Glutamatergic neuron (in vitro differentiated cells): ENCODE measurements around the gene RTN4. TPM values are rescaled to one million over a fixed set of nuclear protein-coding genes. Genes with fewer than 3 reads are reported as not detected.

Source experiments
- DNase-seq: peaks from one replicate; pipeline ENCODE4 v3.0.0; 2022
- H3K27ac Mint-ChIP-seq: one replicate; pipeline ENCODE4 v1.8.0; 2020; ENCODE audit warnings: mild to moderate bottlenecking, mixed read lengths, inconsistent platforms; ENCODE audit not compliant: unreplicated experiment
- H3K27me3 Mint-ChIP-seq: one replicate; pipeline ENCODE4 v1.8.0; 2020; ENCODE audit warnings: mild to moderate bottlenecking, moderate library complexity, mixed read lengths, inconsistent platforms; ENCODE audit not compliant: unreplicated experiment
- H3K36me3 Mint-ChIP-seq: one replicate; pipeline ENCODE4 v1.8.0; 2020; ENCODE audit warnings: mild to moderate bottlenecking, mixed read lengths, inconsistent platforms; ENCODE audit not compliant: unreplicated experiment
- H3K4me1 Mint-ChIP-seq: one replicate; pipeline ENCODE4 v1.8.0; 2020; ENCODE audit warnings: mild to moderate bottlenecking, low read depth, mixed read lengths, inconsistent platforms; ENCODE audit not compliant: unreplicated experiment
- H3K4me3 Mint-ChIP-seq: one replicate; pipeline ENCODE4 v1.8.0; 2020; ENCODE audit warnings: mild to moderate bottlenecking, mixed read lengths, inconsistent platforms; ENCODE audit not compliant: unreplicated experiment
- H3K9me3 Mint-ChIP-seq: one replicate; pipeline ENCODE4 v1.8.0; 2020; ENCODE audit warnings: mild to moderate bottlenecking, moderate library complexity, mixed read lengths, inconsistent platforms; ENCODE audit not compliant: unreplicated experiment
- total RNA-seq: library from RNA; stranded (reverse); fragmentation: NEBNext Ultra II Directional; extraction: Animal tissue kit (Norgen Biotek cat#: 25700); gene quantifications from one replicate; pipeline ENCODE4 v1.2.1, GENCODE V29; 2021; ENCODE audit not compliant: unreplicated experiment
- TF ChIP-seq, protein P1 (sequence below): fragments of 200-600 bp; sonication (generic); IDR thresholded peaks from one replicate; pipeline ENCODE4 v1.5.0; 2021; ENCODE audit not compliant: partially characterized antibody, unreplicated experiment

The RTN4 gene
- total RNA-seq, 1 donor from 2014 or later: 772 TPM

DNA sequence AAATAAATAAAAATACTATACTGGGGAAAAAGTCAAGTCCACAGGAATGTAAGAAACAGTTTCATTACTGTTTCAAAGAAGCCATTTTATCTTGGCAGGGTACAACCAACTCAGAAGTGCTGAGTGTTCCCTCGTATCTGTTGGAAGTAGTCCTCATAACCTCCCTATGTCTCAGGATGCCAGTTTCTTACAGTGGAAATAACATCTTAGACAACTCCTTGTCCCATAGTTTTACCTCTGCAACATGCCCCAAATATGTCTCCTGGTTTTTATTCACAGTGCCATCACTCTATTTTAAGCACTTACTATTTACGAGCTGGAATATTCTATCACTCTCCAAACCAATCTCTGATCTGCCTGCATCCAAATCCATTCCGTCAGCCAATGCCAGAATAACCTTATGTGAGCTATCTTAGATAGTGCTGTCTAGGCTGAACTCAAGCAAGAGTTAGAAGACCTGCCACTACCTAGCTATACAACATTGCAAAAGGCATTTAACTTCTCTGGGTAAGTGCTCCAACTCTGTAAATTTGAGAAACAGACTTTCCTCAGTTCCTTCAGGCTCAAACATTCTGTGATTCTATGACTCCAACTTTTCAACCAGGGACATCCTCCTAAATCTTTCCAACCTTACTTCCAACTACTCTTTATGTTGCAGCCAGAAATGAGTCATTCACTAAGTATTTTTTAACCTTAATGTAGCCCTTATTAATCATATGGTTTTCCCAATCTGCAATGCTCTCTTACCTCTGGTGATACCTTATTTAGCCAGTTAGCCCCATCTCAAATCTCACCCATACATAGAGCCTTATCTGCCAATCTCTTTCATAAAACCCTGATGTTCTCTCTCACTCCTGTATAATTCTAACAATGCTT, 66.7 kb downstream of the RTN4 start:
- H3K36me3 Mint-ChIP-seq: no peaks in the 10 kb centered on the region
- H3K4me3 Mint-ChIP-seq: no peak overlapping the region
- peaks cover 2% of the 10 kb centered on the region for H3K27me3 Mint-ChIP-seq
- peaks cover 13% of the 10 kb centered on the region for H3K4me1 Mint-ChIP-seq
- DNase-seq: no peak
- TF ChIP-seq, protein P1, sequence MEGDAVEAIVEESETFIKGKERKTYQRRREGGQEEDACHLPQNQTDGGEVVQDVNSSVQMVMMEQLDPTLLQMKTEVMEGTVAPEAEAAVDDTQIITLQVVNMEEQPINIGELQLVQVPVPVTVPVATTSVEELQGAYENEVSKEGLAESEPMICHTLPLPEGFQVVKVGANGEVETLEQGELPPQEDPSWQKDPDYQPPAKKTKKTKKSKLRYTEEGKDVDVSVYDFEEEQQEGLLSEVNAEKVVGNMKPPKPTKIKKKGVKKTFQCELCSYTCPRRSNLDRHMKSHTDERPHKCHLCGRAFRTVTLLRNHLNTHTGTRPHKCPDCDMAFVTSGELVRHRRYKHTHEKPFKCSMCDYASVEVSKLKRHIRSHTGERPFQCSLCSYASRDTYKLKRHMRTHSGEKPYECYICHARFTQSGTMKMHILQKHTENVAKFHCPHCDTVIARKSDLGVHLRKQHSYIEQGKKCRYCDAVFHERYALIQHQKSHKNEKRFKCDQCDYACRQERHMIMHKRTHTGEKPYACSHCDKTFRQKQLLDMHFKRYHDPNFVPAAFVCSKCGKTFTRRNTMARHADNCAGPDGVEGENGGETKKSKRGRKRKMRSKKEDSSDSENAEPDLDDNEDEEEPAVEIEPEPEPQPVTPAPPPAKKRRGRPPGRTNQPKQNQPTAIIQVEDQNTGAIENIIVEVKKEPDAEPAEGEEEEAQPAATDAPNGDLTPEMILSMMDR: no peak
- H3K9me3 Mint-ChIP-seq: peaks cover 12% of the 10 kb centered on the region
- peak overlapping the region; percentile 2 for H3K27ac Mint-ChIP-seq

DNA sequence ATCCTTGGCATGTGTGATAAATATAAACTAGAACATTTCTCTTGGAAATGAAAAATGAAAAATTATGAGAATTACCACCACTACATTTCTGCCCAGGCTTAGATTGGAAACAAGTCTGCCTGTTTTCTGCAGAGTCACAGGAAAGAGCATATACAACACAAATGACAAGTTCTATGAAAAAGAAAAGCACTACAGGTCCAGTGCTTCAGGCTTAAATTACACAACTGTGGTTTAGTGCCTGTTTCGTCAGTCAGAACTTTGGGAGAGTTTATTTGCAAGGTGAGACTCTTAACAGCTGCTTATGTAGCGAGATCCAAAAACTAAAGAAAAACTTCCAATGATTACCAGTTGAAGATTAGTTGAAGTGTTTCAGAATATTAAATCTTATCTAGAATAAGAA, 68.9 kb downstream of the RTN4 start:
- TF ChIP-seq, protein P1: no peak
- DNase-seq: no peak
- Mint-ChIP-seq H3K36me3 (no peaks in the 10 kb centered on the region), H3K27me3 (peaks cover 2% of the 10 kb centered on the region), H3K9me3 (peaks cover 9% of the 10 kb centered on the region), H3K27ac (no peak overlapping the region), H3K4me1 (peaks cover 19% of the 10 kb centered on the region), H3K4me3 (no peak overlapping the region)

DNA sequence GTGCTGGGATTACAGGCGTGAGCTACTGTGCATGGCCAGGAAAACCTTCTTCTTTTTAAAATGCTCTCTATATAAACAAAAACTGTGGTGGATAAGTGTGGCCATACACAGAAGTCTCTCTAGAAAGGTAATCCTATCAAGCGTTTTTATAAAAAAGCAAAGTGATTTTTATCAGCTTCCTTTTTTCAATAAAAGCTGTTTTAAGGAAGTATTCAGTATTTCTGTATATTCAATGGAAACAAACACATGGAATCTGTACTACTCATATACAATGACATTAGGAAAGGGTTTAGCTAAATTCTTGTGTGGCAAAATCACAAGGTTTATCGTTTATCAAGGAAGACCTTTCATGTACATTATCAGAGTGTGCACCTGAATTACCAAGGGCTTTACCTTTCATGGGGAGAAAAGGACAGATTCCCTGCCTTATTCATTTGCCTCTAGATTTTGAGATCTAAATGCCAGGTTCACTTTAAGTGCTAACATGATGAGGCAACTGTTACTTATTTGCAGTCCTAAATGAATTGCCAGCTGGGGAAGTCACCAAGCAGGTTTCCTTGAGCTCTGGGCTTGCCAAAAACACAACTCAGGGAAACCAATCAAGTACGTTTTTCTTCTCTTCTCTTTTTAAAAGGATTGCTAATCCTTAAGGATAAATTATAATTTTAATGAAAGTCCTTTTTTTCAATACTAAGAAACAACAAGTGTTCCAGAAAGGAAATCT, 70.8 kb downstream of the RTN4 start:
- H3K27me3 Mint-ChIP-seq: peaks cover 3% of the 10 kb centered on the region
- TF ChIP-seq, protein P1: no peak
- no peak for DNase-seq
- H3K27ac Mint-ChIP-seq: no peak overlapping the region
- no peak overlapping the region for H3K4me3 Mint-ChIP-seq
- peaks cover 19% of the 10 kb centered on the region for H3K4me1 Mint-ChIP-seq
- H3K9me3 Mint-ChIP-seq: peaks cover 9% of the 10 kb centered on the region
- H3K36me3 Mint-ChIP-seq: no peaks in the 10 kb centered on the region

DNA sequence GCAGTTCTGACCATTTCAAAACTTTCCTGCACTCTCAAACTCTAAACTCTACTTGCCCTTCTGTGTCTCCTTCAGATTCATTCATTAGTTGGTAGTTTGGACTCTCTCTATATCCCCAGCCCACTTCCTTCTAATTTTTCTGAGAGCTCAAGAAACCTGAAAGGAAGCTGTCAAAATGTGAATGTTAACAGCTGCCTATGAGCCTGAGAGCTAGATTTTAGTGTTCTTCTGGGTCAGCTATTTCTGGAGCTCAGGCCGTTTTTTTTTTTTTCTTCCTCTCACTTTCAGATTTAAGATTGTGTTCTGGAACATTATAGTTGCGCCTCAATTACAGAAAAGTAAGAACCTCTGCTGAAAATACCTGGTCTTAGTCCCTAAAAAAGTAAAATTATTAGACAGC, 73.1 kb downstream of the RTN4 start:
- TF ChIP-seq, protein P1: no peak
- Mint-ChIP-seq H3K9me3 (peaks cover 7% of the 10 kb centered on the region), H3K36me3 (no peaks in the 10 kb centered on the region), H3K4me3 (no peak overlapping the region), H3K27ac (no peak overlapping the region), H3K4me1 (peaks cover 11% of the 10 kb centered on the region), H3K27me3 (peaks cover 5% of the 10 kb centered on the region)
- no peak for DNase-seq
